Hematopoietic multipotent progenitor cell treated with erythropoietin and hydrocortisone succinate and interleukin-3 and kit ligand, for 15 days (in vitro differentiated cells): ENCODE measurements around the gene IP6K3.

ENCODE experiments used
- DNase-seq: peaks from one replicate; pipeline ENCODE4 v3.0.0-alpha.2; 2015; ENCODE audit warnings: low spot score

The IP6K3 gene

DNA sequence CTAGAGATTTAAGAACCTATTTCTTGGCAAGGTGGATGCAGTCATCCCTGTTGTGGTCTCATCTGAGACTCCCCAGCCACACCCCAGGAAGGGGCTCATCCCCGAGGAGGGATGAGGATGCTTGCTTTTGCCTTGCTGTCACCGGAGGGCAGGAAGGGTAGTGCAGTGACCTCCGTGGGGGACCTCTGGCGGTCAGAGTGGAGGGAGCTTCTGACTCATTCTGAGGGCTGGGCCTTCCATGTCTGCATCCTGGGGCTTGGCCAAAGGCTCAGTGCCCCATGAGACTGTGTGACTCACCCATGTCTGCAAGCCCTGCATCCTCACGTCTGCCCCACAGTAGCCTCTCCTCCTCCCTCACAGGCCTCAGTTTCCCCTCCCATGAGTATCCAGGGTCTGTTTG is 73.9 kb downstream of the IP6K3 start:
- peak; percentile 8 for DNase-seq

DNA sequence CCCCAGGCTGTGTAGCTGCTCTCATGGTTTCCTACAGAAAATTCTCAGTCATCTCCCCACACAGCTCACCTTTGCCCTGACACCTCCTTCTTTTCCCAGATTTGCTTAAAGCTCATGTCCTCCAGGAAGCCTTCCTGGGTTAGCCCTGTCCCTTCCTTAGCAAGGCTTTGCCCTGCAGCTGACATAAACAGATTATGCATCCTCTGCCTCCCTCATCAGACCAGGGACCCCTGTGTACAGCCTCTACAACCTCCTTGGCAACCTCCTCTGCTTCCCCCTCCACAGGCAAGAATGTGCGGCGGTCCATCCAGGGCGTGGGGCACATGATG is 75.0 kb downstream of the IP6K3 start:
- DNase-seq: no peak
